HG03558 (cell line): ENCODE measurements around the gene MAGI1.

Experiments used
- ATAC-seq: cut with Tn5 transposase; IDR thresholded peaks from one replicate; pipeline ENCODE4 v1.9.1; 2021; ENCODE audit warnings: moderate number of reproducible peaks; ENCODE audit not compliant: unreplicated experiment; ENCODE audit errors: extremely low read depth

MAGI1 gene

GRCh38 chr3:65701516-65701915 lies 337.2 kb downstream of the MAGI1 start:
- no peak for ATAC-seq

GRCh38 chr3:65689436-65689835 lies 349.3 kb downstream of the MAGI1 start:
- no peak for ATAC-seq

GRCh38 chr3:65687741-65688140 lies 351.0 kb downstream of the MAGI1 start:
- ATAC-seq = no peak

- ATAC-seq = no peak
These were observed 353.0 kb downstream of the MAGI1 start for GRCh38 chr3:65685621-65686235.

GRCh38 chr3:65678516-65678915 lies 360.2 kb downstream of the MAGI1 start:
- ATAC-seq = no peak

- ATAC-seq = no peak
These were observed 361.2 kb downstream of the MAGI1 start for GRCh38 chr3:65677486-65678010.

GRCh38 chr3:65676580-65676979 lies 362.1 kb downstream of the MAGI1 start:
- no peak for ATAC-seq

- no peak for ATAC-seq
These were observed 363.7 kb downstream of the MAGI1 start for GRCh38 chr3:65675011-65675410.

- ATAC-seq = no peak
These were observed 364.5 kb downstream of the MAGI1 start for GRCh38 chr3:65674226-65674625.

- ATAC-seq = no peak
These were observed 365.6 kb downstream of the MAGI1 start for GRCh38 chr3:65672871-65673815.

- no peak for ATAC-seq
These were observed 366.7 kb downstream of the MAGI1 start for GRCh38 chr3:65672061-65672460.

GRCh38 chr3:65671004-65671403 lies 367.7 kb downstream of the MAGI1 start:
- no peak for ATAC-seq

- ATAC-seq = no peak
These were observed 369.4 kb downstream of the MAGI1 start for GRCh38 chr3:65669163-65669875.

GRCh38 chr3:65667963-65668362 lies 370.8 kb downstream of the MAGI1 start:
- ATAC-seq = no peak

GRCh38 chr3:65666448-65667091 lies 372.1 kb downstream of the MAGI1 start:
- no peak for ATAC-seq

- ATAC-seq = no peak
These were observed 372.8 kb downstream of the MAGI1 start for GRCh38 chr3:65665915-65666314.

GRCh38 chr3:65664931-65665330 lies 373.8 kb downstream of the MAGI1 start:
- ATAC-seq = no peak

- ATAC-seq = no peak
These were observed 374.3 kb downstream of the MAGI1 start for GRCh38 chr3:65664446-65664845.

GRCh38 chr3:65662095-65662494 lies 376.6 kb downstream of the MAGI1 start:
- no peak for ATAC-seq

- no peak for ATAC-seq
These were observed 378.6 kb downstream of the MAGI1 start for GRCh38 chr3:65660000-65660598.
